A673 (cell line): ENCODE measurements around the gene SOST.

ENCODE experiments used
- EZH2 ChIP-seq: fragments of 200-600 bp; sonication (generic); IDR thresholded peaks from 2 replicates; pipeline ENCODE4 v1.6.1; 2017; ENCODE audit warnings: borderline replicate concordance, low read depth, mild to moderate bottlenecking, mixed read lengths, antibody characterized with exemption, low read length; ENCODE audit not compliant: poor library complexity, severe bottlenecking
- TF ChIP-seq, protein P1 (sequence below): fragments of 300-800, 200-600 bp; sonication (generic); conservative IDR thresholded peaks from 2 replicates; pipeline ENCODE4 v1.5.1; 2017; ENCODE audit warnings: low read depth, mild to moderate bottlenecking, antibody characterized with exemption, low read length, moderate library complexity, mixed read lengths

DNA sequence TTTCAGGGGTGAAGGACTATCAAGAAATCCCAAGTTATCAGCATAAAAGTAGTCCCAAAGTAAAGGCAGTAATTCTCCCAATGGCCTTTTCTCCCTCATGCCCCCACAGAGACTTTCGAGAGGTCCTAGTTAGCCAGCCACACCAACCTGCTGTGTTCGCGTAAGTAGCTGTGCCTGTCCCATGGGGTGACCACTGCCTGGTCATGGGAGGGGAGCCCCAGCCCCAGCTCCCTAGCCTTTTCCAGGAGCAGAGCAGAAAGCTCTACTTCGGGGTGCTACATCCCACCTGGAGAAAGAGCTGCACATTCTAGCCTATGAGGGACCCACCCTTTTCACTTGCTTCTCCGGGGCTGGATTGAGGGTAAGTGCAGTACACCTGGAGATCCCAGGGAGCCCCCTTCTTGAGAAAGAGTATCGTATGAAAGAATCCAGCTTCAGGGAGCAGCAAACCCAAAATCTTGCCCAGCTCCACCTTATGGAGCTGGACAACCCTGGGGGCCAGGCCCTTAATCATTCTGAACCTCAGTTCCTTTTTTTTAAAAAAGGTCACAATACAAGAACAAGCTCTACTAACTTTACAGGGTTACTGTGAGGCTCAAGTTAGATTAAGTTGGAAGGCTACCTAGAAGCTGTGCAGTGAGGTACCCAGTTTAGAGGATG is 8.6 kb upstream of the SOST start:
- TF ChIP-seq EZH2, result no peak
- TF ChIP-seq, protein P1, sequence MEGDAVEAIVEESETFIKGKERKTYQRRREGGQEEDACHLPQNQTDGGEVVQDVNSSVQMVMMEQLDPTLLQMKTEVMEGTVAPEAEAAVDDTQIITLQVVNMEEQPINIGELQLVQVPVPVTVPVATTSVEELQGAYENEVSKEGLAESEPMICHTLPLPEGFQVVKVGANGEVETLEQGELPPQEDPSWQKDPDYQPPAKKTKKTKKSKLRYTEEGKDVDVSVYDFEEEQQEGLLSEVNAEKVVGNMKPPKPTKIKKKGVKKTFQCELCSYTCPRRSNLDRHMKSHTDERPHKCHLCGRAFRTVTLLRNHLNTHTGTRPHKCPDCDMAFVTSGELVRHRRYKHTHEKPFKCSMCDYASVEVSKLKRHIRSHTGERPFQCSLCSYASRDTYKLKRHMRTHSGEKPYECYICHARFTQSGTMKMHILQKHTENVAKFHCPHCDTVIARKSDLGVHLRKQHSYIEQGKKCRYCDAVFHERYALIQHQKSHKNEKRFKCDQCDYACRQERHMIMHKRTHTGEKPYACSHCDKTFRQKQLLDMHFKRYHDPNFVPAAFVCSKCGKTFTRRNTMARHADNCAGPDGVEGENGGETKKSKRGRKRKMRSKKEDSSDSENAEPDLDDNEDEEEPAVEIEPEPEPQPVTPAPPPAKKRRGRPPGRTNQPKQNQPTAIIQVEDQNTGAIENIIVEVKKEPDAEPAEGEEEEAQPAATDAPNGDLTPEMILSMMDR, result no peak
